Activated T-cell treated with anti-CD3 and anti-CD28 coated beads, Interleukin-2, amount 50 U/mL, for 4 hours (primary cell): ENCODE data around the gene CTBP1. TPM values are rescaled to one million over a fixed set of nuclear protein-coding genes. Genes with fewer than 3 reads are reported as not detected.

ENCODE experiments used
- ATAC-seq, 2 donors: fragments of 200-7000 bp; cut with Tn5 transposase; one replicate each; pipeline ENCODE4 v1.10.0; 2021
- DNase-seq: peaks from one replicate; pipeline ENCODE4 v3.0.0-alpha.2; 2020
- H3K27me3 Mint-ChIP-seq: one replicate; pipeline ENCODE4 v1.8.0; 2021; ENCODE audit warnings: low read depth, mixed read lengths
- H3K36me3 Mint-ChIP-seq: one replicate; pipeline ENCODE4 v1.8.0; 2022; ENCODE audit warnings: mixed read lengths; ENCODE audit not compliant: insufficient read depth
- H3K4me1 Mint-ChIP-seq: one replicate; pipeline ENCODE4 v1.8.0; 2021; ENCODE audit warnings: low read depth, mixed read lengths
- H3K4me3 Mint-ChIP-seq: one replicate; pipeline ENCODE4 v1.8.0; 2021; ENCODE audit warnings: mild to moderate bottlenecking, moderate library complexity, mixed read lengths
- H3K9me3 Mint-ChIP-seq: one replicate; pipeline ENCODE4 v1.8.0; 2021; ENCODE audit warnings: mixed read lengths
- total RNA-seq, 3 donors: library from RNA; stranded (reverse); gene quantifications; one replicate each; pipeline ENCODE4 v1.2.1, GENCODE V29; 2021

Gene CTBP1
- total RNA-seq, 3 donors from 2014 or later = 166 to 186 (median 177) TPM

DNA sequence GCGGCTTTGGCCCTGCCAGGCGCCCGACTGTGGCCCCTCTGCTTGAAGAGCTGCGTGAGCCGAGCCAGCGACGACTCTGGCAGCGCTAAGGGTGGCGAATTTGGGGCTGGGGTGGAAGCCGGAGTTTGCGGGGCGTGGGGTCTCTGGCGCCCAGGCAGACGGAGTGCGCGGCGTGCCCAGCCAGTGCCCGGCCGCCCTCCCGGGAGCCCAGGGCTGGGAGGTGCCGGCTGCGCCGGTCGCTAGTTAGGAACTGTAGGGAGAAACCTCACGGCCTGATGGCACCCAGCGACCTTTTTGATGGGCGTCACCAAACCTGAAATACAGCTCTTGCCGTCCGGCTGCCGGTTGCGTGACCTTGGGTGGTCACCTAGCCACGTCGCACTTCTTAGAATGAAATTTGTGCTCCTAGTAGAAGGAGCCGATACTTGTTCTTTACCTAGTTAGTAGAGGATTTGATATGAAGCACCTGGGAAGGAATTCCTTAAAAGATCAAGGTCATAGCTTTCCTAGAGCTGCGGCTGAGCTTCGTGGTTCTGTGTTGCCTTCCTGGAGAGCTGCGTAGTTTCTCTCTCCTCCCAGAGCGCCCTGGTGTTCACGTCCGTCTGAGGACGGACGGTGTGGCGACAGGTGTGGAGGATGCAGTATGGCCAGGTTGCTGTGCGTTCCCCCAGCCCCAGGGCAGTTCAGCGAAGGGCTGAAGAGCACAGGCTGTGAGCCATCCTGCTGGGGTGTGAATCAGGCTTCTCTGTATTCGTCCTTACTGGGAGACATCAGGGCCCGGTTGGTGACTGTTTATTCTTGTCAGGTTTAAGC lies 41.4 kb upstream of the CTBP1 start:
- Mint-ChIP-seq H3K4me3 (peak overlapping the region; percentile 92), H3K9me3 (no peaks in the 10 kb centered on the region), H3K36me3 (peaks cover 6% of the 10 kb centered on the region), H3K4me1 (peaks cover 46% of the 10 kb centered on the region), H3K27me3 (no peaks in the 10 kb centered on the region)
- ATAC-seq (peak; percentile 3 to 15), DNase-seq (no peak)

DNA sequence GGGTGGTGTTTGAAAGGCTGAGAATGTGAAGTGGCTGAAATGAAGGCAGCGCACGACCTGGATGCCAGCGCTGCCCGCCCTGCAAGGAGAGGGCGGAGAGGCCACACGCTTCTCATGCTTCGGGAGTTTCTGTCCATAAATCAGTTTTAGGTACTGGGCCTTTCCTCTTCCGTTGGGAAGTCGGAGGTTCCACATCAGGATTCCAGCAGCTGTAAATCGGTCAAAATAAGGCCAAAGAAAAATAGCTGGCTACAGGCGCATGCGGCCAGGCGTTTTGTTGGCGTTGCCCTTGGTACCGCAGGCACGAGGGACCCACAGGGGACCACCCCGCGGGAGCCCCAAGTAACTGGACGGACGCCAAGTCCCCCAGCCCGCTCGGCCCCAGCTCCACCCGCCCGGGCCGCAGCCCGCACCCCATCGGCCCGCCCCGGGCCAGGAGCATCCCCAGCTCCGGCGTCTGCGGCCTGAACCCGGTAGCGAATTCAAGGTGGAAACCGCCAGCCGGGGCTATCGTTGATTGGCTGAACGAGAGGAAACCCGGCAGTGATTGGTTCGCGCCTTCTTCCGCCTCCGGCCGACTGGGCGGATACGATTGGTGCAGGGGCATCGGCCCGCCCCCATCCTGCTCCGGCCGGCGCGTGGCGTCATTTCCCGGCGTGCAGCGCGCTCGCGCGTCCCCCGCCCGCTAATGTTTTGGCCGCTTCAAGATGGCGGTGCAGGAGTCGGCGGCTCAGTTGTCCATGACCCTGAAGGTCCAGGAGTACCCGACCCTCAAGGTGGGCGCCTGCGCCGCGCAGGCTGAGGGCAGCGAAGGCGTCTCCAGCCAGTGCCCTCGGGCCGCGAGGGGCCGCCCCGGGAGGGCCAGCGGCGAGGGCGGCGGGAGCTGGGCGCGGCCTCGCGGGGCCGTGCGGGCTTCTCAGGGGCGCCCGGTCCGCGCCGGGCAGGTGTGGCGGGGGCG lies 40.6 kb upstream of the CTBP1 start, which contains the start of gene MAEA:
MAEA (plus strand) TSS at position 685 of the 958 bp plus-strand sequence; CDS start at position 708, 23 bp downstream.
- Mint-ChIP-seq H3K9me3 (no peaks in the 10 kb centered on the region), H3K4me3 (peak within 1 kb of the TSS; percentile 92), H3K36me3 (peaks cover 6% of the 10 kb centered on the region), H3K4me1 (peaks cover 39% of the 10 kb centered on the region), H3K27me3 (no peaks in the 10 kb centered on the region)
- DNase-seq (peak; percentile 96), ATAC-seq (peak; percentile 96 to 97)

- Mint-ChIP-seq H3K9me3 (no peaks in the 10 kb centered on the region), H3K4me3 (peak overlapping the region; percentile 92), H3K27me3 (no peaks in the 10 kb centered on the region), H3K36me3 (peaks cover 5% of the 10 kb centered on the region), H3K4me1 (peaks cover 34% of the 10 kb centered on the region)
- no peak for DNase-seq
- ATAC-seq = no peak
Measured at GRCh38 chr4:1288786-1289185, 39.9 kb upstream of the CTBP1 start.

DNA sequence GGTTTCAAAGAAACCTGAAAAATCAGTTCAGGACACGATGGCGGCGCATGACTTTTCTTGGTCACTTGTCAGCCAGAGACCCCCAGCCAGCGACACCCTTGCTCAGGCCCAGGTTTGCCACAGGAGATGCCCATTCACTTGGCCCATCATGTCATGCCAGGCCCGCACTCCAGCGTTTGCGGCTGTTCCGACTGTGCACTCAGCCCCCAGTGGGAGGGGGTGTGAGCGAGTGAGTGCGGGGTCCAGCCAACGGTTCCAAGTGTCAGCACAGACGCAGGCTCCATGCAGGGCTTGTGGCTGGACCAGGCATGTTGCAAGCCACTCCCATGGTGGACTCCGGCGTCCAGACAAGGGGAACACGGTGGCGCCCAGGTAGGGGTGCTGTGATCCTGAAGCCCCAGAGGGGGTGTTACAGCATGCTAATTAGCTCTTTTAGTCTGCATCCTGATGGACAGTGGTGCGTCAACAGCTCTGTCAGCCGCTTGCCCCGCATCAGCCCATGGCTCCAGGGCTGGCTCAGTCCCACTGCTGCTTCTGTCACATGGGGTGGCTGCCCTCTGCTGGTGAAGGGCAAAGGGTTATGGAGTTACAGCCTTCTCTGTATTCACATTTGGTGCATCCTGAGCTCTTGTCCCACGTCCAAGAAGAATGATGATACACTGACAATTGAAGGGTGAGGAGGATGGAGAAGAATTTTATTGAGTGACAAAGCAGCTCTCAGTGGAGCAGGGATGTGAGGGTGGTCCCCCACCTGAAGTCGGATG lies 37.0 kb upstream of the CTBP1 start:
- H3K27me3 Mint-ChIP-seq = peaks cover 3% of the 10 kb centered on the region

GRCh38 chr4:1285151-1285789 lies 36.3 kb upstream of the CTBP1 start:
- H3K4me1 Mint-ChIP-seq = peaks cover 6% of the 10 kb centered on the region
- H3K36me3 Mint-ChIP-seq = no peaks in the 10 kb centered on the region
- no peak overlapping the region for H3K4me3 Mint-ChIP-seq
- ATAC-seq (no peak), DNase-seq (no peak)
- H3K27me3 Mint-ChIP-seq = peaks cover 3% of the 10 kb centered on the region
- no peaks in the 10 kb centered on the region for H3K9me3 Mint-ChIP-seq

More for the DNA sequence above, 37.0 kb upstream of the CTBP1 start:
- ATAC-seq (no peak), DNase-seq (no peak)
- Mint-ChIP-seq H3K4me1 (peaks cover 10% of the 10 kb centered on the region), H3K9me3 (no peaks in the 10 kb centered on the region), H3K36me3 (no peaks in the 10 kb centered on the region), H3K4me3 (no peak overlapping the region)

DNA sequence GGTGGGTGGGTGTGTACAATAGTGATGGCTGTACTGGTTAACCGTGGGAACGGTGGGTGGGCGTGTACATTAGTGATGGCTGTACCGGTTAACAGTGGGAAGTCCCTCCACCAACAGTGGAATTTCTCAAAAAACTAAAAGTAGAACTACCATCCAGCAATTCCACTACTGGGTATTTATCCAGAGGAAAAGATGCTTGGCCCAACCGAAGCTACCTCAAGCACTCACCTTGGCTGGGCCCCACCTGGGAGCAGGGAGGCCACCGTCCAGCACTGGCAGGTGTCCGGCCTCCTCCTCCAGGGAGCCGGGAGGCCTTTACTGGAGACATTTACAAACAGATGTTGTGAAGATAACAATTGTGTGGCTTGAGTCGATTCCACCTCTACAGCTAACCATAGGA lies 34.8 kb upstream of the CTBP1 start:
- Mint-ChIP-seq H3K4me3 (no peak overlapping the region), H3K27me3 (peaks cover 3% of the 10 kb centered on the region), H3K36me3 (peaks cover 4% of the 10 kb centered on the region), H3K4me1 (peaks cover 4% of the 10 kb centered on the region), H3K9me3 (no peaks in the 10 kb centered on the region)
- ATAC-seq = no peak
- no peak for DNase-seq

GRCh38 chr4:1279253-1279652 lies 30.3 kb upstream of the CTBP1 start:
- Mint-ChIP-seq H3K36me3 (peaks cover 4% of the 10 kb centered on the region), H3K9me3 (no peaks in the 10 kb centered on the region), H3K27me3 (peaks cover 3% of the 10 kb centered on the region), H3K4me1 (no peaks in the 10 kb centered on the region), H3K4me3 (no peak overlapping the region)
- no peak for ATAC-seq
- no peak for DNase-seq

- no peak for ATAC-seq
- peaks cover 4% of the 10 kb centered on the region for H3K36me3 Mint-ChIP-seq
- H3K4me3 Mint-ChIP-seq = no peak overlapping the region
- peaks cover 3% of the 10 kb centered on the region for H3K27me3 Mint-ChIP-seq
- no peaks in the 10 kb centered on the region for H3K9me3 Mint-ChIP-seq
- DNase-seq = no peak
- no peaks in the 10 kb centered on the region for H3K4me1 Mint-ChIP-seq
Measured at GRCh38 chr4:1277667-1278665, 29.0 kb upstream of the CTBP1 start.

GRCh38 chr4:1276984-1277383 lies 28.1 kb upstream of the CTBP1 start:
- no peaks in the 10 kb centered on the region for H3K27me3 Mint-ChIP-seq
- no peaks in the 10 kb centered on the region for H3K4me1 Mint-ChIP-seq
- ATAC-seq = no peak
- DNase-seq = no peak
- H3K9me3 Mint-ChIP-seq = no peaks in the 10 kb centered on the region
- no peak overlapping the region for H3K4me3 Mint-ChIP-seq
- H3K36me3 Mint-ChIP-seq = peaks cover 4% of the 10 kb centered on the region

- Mint-ChIP-seq H3K4me1 (no peaks in the 10 kb centered on the region), H3K9me3 (no peaks in the 10 kb centered on the region), H3K27me3 (no peaks in the 10 kb centered on the region), H3K4me3 (no peak overlapping the region), H3K36me3 (peaks cover 4% of the 10 kb centered on the region)
- ATAC-seq (no peak), DNase-seq (no peak)
Measured at GRCh38 chr4:1274871-1275270, 25.9 kb upstream of the CTBP1 start.

GRCh38 chr4:1271686-1272085 lies 22.8 kb upstream of the CTBP1 start:
- no peaks in the 10 kb centered on the region for H3K27me3 Mint-ChIP-seq
- ATAC-seq (no peak), DNase-seq (no peak)
- H3K4me3 Mint-ChIP-seq = no peak overlapping the region
- no peaks in the 10 kb centered on the region for H3K36me3 Mint-ChIP-seq
- H3K4me1 Mint-ChIP-seq = peaks cover 9% of the 10 kb centered on the region
- no peaks in the 10 kb centered on the region for H3K9me3 Mint-ChIP-seq

GRCh38 chr4:1269209-1269608 lies 20.3 kb upstream of the CTBP1 start:
- H3K9me3 Mint-ChIP-seq = no peaks in the 10 kb centered on the region
- ATAC-seq (no peak), DNase-seq (no peak)
- no peaks in the 10 kb centered on the region for H3K36me3 Mint-ChIP-seq
- peaks cover 14% of the 10 kb centered on the region for H3K4me1 Mint-ChIP-seq
- no peak overlapping the region for H3K4me3 Mint-ChIP-seq
- no peaks in the 10 kb centered on the region for H3K27me3 Mint-ChIP-seq
